GM12874 (cell line): ENCODE data around the gene CNTNAP2.

Experiments used
- CTCF ChIP-seq: IDR thresholded peaks from 2 replicates; pipeline ENCODE4 v1.5.1; 2011; ENCODE audit warnings: low read depth, mild to moderate bottlenecking, control low read depth, low read length, moderate library complexity; ENCODE audit not compliant: insufficient read depth

The CNTNAP2 gene

GRCh38 chr7:146514304-146514703 lies 397.7 kb downstream of the CNTNAP2 start:
- no peak for TF ChIP-seq CTCF

DNA sequence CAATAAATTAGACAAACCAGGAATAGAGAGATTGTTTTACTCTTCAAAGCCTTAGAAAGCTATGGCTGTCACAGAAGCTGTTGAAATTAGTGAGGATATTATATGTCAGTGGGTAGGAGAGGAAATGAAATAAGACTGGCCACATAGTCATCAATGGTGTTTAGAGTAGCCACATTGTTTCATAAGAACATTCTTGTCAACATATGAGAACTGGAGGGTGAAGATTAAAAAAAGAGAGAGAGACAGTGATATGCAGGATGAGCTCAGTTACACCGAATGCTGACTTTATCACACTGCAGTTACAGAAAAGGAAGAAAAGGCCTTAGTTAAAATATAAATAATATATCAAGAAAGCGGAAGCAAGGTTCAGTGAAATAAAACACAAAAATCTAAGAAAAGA lies 412.0 kb downstream of the CNTNAP2 start:
- TF ChIP-seq CTCF: no peak

GRCh38 chr7:146539836-146540235 lies 423.2 kb downstream of the CNTNAP2 start:
- no peak for TF ChIP-seq CTCF

DNA sequence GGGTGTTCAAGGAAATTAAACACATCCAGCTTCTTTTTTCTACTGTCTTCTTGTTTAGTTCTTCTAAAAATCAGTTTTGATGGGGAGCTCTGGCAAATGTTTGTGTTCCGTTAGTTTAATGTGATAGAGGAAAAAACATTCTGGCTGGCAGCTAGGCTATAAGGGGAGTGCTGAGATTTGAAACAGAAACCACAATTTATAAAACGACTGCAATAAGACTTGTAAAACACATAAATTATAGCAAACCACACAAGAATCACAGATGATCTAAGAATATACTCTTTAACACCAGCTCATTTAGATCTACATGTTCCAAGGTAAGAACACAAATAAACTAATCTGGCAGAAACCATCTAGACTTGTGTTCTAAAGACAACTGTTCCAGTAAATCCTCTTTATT lies 425.5 kb downstream of the CNTNAP2 start:
- no peak for TF ChIP-seq CTCF

DNA sequence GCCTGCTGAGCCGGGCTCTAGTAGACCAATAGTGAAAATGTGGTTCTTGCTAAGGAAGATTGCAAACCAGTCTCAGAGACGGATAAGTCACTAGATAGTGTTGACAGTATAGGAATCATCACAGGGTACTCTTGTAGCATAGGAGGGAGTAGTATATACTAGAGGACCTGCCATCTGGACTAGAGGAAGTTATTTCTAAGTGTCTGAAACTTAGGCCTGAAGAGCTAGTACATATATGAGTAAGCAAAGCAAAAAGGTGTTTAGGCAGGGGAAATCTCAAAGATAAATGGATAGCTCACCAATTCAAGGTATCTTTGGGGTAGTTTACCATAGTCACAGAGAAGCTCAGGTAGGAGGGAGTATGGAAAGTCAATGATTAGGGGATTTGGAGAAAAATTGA lies 428.1 kb downstream of the CNTNAP2 start:
- no peak for TF ChIP-seq CTCF

- no peak for TF ChIP-seq CTCF
These were observed 432.2 kb downstream of the CNTNAP2 start for GRCh38 chr7:146548816-146549215.

- no peak for TF ChIP-seq CTCF
These were observed 438.0 kb downstream of the CNTNAP2 start for GRCh38 chr7:146554556-146554955.

DNA sequence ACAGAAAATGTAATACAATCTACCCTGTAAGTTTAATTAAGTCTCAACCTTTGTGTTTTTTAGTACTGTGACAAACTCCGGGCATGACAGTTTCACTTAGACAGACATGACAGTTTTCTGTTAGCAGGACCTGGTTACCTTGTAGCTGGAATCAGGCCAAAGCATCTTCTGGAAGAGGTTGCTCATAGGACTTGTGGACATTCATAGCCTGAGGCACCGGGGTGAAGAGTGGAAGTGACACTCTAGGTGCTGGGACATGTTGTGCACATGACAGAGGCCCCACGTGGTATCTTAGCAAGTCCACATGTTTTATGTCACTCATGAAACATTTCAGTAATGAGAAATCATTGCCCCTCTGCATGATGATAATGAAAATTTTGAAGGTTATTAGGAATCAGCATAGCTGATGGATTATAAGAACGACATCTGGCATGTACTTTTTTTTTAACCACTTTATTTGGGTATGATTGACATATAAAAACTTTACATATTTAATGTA lies 441.4 kb downstream of the CNTNAP2 start:
- TF ChIP-seq CTCF: no peak
